Measurements from ENCODE around the gene IGLON5. TPM values are rescaled to one million over a fixed set of nuclear protein-coding genes. Genes with fewer than 3 reads are reported as not detected.

Gene IGLON5
- polyA plus RNA-seq, 1 experiment, result not detected

DNA sequence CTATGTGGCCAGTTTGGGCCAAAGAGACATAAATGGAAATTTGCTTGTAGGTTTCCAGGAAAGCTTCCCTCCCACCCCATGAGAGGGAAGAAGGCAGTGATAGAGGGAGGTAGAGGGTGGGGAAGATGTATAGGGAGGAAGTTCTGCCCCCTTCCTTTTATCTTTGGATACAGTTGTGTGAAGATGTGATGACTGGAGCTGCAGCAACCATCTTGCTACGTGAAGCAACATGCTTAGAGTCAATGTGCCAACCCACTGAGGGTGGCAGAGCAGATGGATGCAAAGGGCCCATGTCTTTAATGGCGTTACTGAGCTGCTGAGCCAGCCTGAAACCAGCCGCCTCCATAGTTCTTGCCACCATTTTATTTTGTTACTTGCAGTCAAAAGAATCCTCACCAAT, 19.7 kb downstream of the IGLON5 start:
- Histone ChIP-seq H3K9me3 (ENCODE audit: control insufficient read depth, insufficient read depth, low read length) (peaks cover 10% of the 10 kb centered on the region; the same call in 1 of the 2 replicates), H3K4me3 (ENCODE audit: low read depth, low read length) (no peak overlapping the region), H3K27me3 (ENCODE audit: control insufficient read depth, insufficient read depth, low read length) (peaks cover 10% of the 10 kb centered on the region), H3K27ac (ENCODE audit: low read depth, low read length) (no peak overlapping the region)
- CTCF ChIA-PET, result no interaction called here
- no peak for DNase-seq (ENCODE audit: low read depth, low spot score)
- TF ChIP-seq CTCF (IDR thresholded peaks at IDR 0.05; ENCODE audit: low read depth, low read length), result no peak
- POLR2A ChIA-PET, result no interaction called here

GRCh38 chr19:51331716-51332115, 20.3 kb downstream of the IGLON5 start:
- TF ChIP-seq CTCF (IDR thresholded peaks at IDR 0.05; ENCODE audit: low read depth, low read length), result no peak
- H3K27ac ChIP-seq (ENCODE audit: low read depth, low read length), result no peak overlapping the region
- H3K9me3 ChIP-seq (ENCODE audit: control insufficient read depth, insufficient read depth, low read length), result peaks cover 10% of the 10 kb centered on the region; the same call in 1 of the 2 replicates
- peaks cover 9% of the 10 kb centered on the region for H3K27me3 ChIP-seq (ENCODE audit: control insufficient read depth, insufficient read depth, low read length)
- H3K4me3 ChIP-seq (ENCODE audit: low read depth, low read length), result no peak overlapping the region
- CTCF ChIA-PET, result no interaction called here
- POLR2A ChIA-PET, result no interaction called here
- DNase-seq (ENCODE audit: low read depth, low spot score), result no peak

DNA sequence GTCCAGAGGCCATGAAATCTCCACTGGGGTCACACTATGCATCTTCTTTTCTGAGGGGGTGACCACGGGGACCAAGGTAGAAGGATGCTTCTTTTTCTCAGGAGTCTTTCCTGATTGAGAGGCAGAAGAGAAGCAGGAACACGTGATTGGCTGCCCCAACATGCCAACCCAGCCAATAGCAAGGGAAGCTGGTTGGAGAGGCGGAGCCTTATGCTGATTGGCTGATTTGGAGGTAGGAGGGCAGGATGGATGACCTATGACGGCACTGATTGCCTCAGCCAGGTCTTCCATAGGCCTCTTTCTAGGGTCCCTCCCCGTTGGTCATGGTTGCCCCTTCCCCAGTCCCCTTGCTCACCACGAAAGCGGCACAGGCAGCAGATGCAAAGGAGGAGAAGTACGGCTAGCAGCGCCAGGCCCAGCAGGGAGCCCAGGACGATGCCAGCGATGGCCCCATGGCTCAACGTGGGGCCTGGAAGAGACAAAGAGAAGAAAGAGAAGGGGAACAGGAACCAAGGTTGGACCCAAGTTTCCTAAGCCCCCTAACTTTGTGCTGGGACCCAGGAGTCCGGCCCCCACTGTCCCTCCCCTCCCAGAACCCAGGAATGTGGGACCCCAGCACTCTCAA, 22.5 kb downstream of the IGLON5 start:
- Histone ChIP-seq H3K9me3 (ENCODE audit: control insufficient read depth, insufficient read depth, low read length) (peaks cover 7% of the 10 kb centered on the region; the same call in 1 of the 2 replicates), H3K4me3 (ENCODE audit: low read depth, low read length) (no peak overlapping the region), H3K27me3 (ENCODE audit: control insufficient read depth, insufficient read depth, low read length) (no peaks in the 10 kb centered on the region), H3K27ac (ENCODE audit: low read depth, low read length) (no peak overlapping the region)
- ChIA-PET CTCF (no interaction called here), POLR2A (interaction anchor here (0.7 kb wide), 1 partner anchor 327 kb away, joined by 4 read pairs; no protein-coding TSS in a partner anchor)
- TF ChIP-seq CTCF (IDR thresholded peaks at IDR 0.05; ENCODE audit: low read depth, low read length), result no peak
- DNase-seq (ENCODE audit: low read depth, low spot score), result no peak

GRCh38 chr19:51337141-51337860, 25.9 kb downstream of the IGLON5 start:
- Histone ChIP-seq H3K9me3 (ENCODE audit: control insufficient read depth, insufficient read depth, low read length) (peaks cover 7% of the 10 kb centered on the region; the same call in 1 of the 2 replicates), H3K27ac (ENCODE audit: low read depth, low read length) (no peak overlapping the region), H3K4me3 (ENCODE audit: low read depth, low read length) (no peak overlapping the region), H3K27me3 (ENCODE audit: control insufficient read depth, insufficient read depth, low read length) (no peaks in the 10 kb centered on the region)
- CTCF ChIA-PET, result interaction anchor here (0.6 to 1.2 kb wide), 6 partner anchors 22 to 320 kb away, joined by 3 to 11 read pairs (median 4); no protein-coding TSS in a partner anchor
- TF ChIP-seq CTCF (IDR thresholded peaks at IDR 0.05; ENCODE audit: low read depth, low read length), result no peak
- DNase-seq (ENCODE audit: low read depth, low spot score), result no peak
- POLR2A ChIA-PET, result no interaction called here
